ENCODE measurements around the gene DCAF6. TPM values are rescaled to one million over a fixed set of nuclear protein-coding genes. Genes with fewer than 3 reads are reported as not detected.
"Not testable (repeated sequence)": the region's sequence is repeated elsewhere in the genome, so short reads cannot be mapped to it uniquely, and the experiment has no call there.

DCAF6 gene
- total RNA-seq, 1 donor: 68.9 TPM

DNA sequence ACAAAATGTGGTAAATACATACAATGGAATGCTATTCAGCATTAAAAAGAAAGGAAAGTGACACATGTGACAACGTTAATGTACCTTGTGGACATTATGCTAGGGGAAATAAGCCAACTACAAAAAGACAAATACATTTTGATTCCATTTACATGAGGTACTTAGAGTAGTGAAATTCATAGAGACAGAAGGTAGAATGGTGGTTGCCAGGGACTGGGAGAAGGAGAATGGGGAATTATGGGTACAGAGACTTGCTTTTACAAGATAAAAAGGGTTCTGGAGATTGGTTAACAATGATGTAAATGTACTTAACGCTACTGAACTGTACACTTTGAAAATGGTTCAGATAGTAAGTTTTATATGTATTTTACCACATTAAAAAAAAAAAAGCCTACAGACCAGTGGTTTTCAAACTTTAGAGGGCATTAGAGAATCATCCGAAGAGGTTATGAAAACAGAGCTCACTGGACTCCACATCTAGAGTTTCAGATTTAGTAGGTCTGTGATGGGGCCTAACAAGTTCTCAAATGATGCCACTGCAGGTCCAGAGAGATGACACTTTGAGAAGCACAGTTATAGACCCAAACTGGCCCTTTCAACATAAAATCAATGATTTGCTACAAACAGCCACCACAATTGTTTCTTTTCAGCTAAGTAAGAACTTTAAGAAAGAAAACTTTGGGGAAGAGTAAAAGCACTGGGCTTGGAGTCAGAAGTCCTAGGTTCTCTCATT is 13.0 kb upstream of the DCAF6 start:
- DNase-seq (ENCODE audit: low read depth): no peak
- H3K4me3 ChIP-seq (ENCODE audit: low read depth, low read length): no peak overlapping the region
- TF ChIP-seq, protein P1, sequence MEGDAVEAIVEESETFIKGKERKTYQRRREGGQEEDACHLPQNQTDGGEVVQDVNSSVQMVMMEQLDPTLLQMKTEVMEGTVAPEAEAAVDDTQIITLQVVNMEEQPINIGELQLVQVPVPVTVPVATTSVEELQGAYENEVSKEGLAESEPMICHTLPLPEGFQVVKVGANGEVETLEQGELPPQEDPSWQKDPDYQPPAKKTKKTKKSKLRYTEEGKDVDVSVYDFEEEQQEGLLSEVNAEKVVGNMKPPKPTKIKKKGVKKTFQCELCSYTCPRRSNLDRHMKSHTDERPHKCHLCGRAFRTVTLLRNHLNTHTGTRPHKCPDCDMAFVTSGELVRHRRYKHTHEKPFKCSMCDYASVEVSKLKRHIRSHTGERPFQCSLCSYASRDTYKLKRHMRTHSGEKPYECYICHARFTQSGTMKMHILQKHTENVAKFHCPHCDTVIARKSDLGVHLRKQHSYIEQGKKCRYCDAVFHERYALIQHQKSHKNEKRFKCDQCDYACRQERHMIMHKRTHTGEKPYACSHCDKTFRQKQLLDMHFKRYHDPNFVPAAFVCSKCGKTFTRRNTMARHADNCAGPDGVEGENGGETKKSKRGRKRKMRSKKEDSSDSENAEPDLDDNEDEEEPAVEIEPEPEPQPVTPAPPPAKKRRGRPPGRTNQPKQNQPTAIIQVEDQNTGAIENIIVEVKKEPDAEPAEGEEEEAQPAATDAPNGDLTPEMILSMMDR (IDR thresholded peaks at IDR 0.05; ENCODE audit: insufficient read depth, low read length): no peak

DNA sequence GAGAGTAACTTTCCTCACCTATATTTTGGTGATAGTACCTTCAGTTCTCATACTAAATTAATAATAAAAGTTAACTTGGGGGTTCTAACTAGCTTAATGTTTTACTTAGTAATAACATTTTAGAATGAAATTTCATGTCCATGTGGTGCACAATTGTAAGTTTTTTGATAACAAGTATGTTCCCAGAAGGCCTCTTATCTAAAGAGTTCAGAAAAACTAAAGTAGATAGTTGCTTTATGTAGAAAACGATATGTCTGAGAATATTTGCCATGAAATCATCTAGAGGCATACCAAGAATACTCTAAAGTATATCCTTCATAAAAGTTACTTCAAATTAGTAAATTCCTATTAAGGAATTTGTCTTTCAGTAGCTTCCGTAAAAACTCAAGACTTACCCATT is 12.4 kb upstream of the DCAF6 start:
- DNase-seq (ENCODE audit: low read depth): no peak
- TF ChIP-seq, protein P1 (IDR thresholded peaks at IDR 0.05; ENCODE audit: insufficient read depth, low read length): no peak

DNA sequence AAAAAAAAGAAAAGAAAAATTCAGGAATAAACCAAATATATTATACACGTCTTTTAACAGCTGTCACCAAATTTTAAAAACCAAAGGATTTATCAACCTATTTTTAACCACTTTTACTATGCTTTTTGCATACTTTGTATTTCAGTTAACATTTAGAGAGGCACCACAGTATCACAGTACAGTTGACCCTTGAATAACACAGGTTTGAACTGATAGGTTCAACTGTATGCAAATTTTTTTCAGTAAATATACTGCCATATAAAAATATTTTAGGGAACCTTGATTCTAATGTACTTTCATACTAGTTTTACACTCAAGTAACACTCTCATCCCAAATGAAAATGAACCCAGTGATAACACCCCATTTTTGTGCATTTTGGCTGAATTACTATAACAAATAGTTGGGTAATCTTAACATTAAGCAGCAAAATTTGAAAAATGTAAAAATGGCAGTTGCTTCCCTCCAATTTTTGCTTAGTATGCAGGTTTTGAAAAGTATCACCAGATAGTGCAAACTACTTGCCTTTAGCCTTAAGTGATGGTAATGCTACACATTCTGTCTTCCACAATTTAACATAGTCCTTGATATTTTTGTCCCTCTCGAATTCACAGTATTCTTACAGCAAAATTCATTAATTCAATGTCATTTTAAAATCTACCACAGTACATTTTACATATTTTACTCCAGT is 11.8 kb upstream of the DCAF6 start:
- no peak for DNase-seq (ENCODE audit: low read depth)
- TF ChIP-seq, protein P1 (IDR thresholded peaks at IDR 0.05; ENCODE audit: insufficient read depth, low read length): no peak
- H3K4me3 ChIP-seq (ENCODE audit: low read depth, low read length): no peak overlapping the region

More for the DNA sequence above, 12.4 kb upstream of the DCAF6 start:
- H3K4me3 ChIP-seq (ENCODE audit: low read depth, low read length): no peak overlapping the region

DNA sequence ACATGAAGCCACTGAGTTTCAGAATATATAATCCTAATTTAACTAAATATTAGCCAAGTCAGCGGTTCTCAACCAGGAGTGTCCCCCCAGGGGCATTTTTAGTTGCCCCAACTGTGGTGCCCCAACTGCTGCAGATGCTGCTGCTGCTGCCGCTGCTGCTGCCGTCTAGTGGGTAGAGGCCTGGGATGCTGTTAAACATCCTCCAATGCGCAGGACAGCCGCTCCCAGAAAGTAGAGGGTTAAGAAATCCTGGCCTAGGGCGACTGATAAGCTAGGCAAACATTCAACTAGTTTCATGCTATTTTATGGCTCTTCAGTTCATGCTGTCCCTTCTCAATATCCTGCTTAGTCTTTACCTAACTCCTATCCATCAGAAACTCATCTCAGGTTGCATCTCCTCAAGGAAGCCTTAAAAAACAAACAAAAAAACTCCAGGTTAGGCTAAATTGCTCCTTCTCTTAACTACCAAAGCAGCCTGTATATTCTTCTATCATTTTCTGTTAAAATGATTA is 9.9 kb upstream of the DCAF6 start:
- H3K4me3 ChIP-seq (ENCODE audit: low read depth, low read length): no peak overlapping the region
- TF ChIP-seq, protein P1 (IDR thresholded peaks at IDR 0.05; ENCODE audit: insufficient read depth, low read length): peak; percentile 2
- no peak for DNase-seq (ENCODE audit: low read depth)

DNA sequence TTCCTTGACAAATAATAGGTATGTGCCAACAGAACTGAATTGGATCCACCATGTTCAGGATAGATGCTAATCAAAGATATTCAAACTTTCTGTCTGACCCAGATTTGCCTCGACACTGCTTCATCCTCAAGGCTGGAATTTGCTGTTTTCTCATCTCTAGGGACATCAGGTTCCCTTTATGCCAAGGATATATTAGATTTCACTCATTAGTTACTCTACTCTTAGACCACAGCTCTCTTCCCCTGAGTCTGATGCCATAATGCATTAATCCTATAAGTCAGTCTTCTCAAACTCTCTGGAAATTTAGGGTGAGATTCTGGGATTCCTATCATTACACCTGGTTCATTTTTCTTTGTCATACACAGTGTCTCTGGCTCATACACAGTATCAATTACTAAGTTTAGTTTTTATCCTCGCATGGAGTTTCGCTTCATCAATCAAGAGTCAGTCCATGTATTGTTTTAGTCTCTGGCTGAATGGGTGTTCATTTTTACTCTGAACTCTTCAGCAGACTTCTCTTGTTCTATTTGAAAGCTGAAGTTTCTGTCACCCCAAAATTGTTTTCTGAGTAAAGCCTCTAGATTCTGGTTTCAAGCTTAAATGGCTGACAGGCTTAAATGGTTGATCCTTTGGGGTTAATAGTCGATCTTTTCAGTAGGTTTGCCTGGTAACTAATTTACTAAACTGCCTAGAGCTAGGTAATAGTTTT is 9.3 kb upstream of the DCAF6 start:
- TF ChIP-seq, protein P1 (IDR thresholded peaks at IDR 0.05; ENCODE audit: insufficient read depth, low read length): no peak
- no peak overlapping the region for H3K4me3 ChIP-seq (ENCODE audit: low read depth, low read length)

DNA sequence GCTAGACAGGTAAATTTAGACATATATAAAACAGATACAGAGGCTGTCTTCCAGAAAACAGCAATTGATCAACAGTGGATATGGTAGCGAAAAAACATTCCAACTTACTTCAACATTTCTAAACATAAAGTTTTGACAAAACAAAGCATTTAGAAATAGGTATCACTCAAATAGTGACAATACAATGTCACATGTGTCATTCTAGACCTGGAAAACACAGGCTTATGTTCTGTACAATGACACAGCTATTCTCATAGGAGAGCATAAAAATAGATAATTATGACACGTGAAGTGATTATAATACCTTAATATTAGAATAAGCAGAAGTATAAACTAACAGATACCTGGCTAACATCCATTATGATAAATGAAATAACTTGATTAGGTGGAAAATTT is 8.0 kb upstream of the DCAF6 start:
- H3K4me3 ChIP-seq (ENCODE audit: low read depth, low read length): no peak overlapping the region
- no peak for DNase-seq (ENCODE audit: low read depth)
- TF ChIP-seq, protein P1 (IDR thresholded peaks at IDR 0.05; ENCODE audit: insufficient read depth, low read length): no peak

More for the DNA sequence above, 9.3 kb upstream of the DCAF6 start:
- DNase-seq (ENCODE audit: low read depth): no peak

DNA sequence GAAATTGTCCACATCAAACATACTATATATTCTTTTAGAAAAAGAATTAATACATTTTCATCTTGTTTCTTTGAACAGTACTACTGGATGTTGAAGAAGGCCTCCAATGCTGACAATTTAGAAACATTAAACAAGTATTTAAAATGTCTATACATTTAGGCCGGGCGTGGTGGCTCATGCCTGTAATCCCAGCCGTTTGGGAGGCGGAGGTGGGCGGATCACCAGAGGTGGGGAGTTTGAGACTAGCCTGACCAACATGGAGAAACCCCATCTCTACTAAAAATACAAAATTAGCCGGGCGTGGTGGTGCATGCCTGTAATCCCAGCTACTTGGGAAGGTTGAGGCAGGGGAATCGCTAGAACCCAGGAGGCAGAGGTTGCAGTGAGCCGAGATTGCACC is 7.6 kb upstream of the DCAF6 start:
- not testable (repeated sequence) for H3K4me3 ChIP-seq (ENCODE audit: low read depth, low read length); DNase-seq (ENCODE audit: low read depth)

Measured in fibroblast of the aortic adventitia (primary cell).